Activated naive CD4-positive, alpha-beta T cell treated with anti-CD3 and anti-CD28 coated beads for 36 hours (primary cell): ENCODE results near the gene SLC25A41. TPM values are rescaled to one million over a fixed set of nuclear protein-coding genes. Genes with fewer than 3 reads are reported as not detected.
"Not testable (repeated sequence)": the region's sequence is repeated elsewhere in the genome, so short reads cannot be mapped to it uniquely, and the experiment has no call there.

Experiments
- CTCF ChIA-PET: fragments of 350-600 bp; sonication (Branson Sonifier 250); formaldehyde crosslinking; loops from one replicate; lab custom pipeline; 2021; ENCODE audit warnings: antibody characterized with exemption; lab: Charles Lee
- DNase-seq: peaks from one replicate; pipeline ENCODE4 v3.0.0-alpha.2; 2020
- H3K27ac Mint-ChIP-seq: one replicate; pipeline ENCODE4 v1.8.0; 2021; ENCODE audit warnings: mild to moderate bottlenecking, mixed read lengths
- H3K27me3 Mint-ChIP-seq: one replicate; pipeline ENCODE4 v1.8.0; 2021; ENCODE audit warnings: low read depth, mixed read lengths
- H3K36me3 Mint-ChIP-seq: one replicate; pipeline ENCODE4 v1.8.0; 2021; ENCODE audit warnings: low read depth, mixed read lengths
- H3K4me1 Mint-ChIP-seq: one replicate; pipeline ENCODE4 v1.8.0; 2021; ENCODE audit warnings: low read depth, mixed read lengths
- H3K4me3 Mint-ChIP-seq: one replicate; pipeline ENCODE4 v1.8.0; 2021; ENCODE audit warnings: mild to moderate bottlenecking, moderate library complexity, mixed read lengths
- H3K9me3 Mint-ChIP-seq: one replicate; pipeline ENCODE4 v1.8.0; 2021; ENCODE audit warnings: mixed read lengths
- intact Hi-C: fragments of 100-400 bp; cut with micrococcal nuclease; formaldehyde crosslinking; loops from one replicate; pipeline ENCODE4 v1.15.1; 2023
- total RNA-seq, 2 experiments: library from RNA; stranded (reverse); gene quantifications; one replicate each; pipeline ENCODE4 v1.2.3, GENCODE V29; 2021

SLC25A41 gene
- total RNA-seq, 2 experiments from 2014 or later = not detected

- Mint-ChIP-seq H3K27ac (no peak overlapping the region), H3K27me3 (no peaks in the 10 kb centered on the region), H3K4me1 (no peaks in the 10 kb centered on the region), H3K9me3 (no peaks in the 10 kb centered on the region), H3K4me3 (no peak overlapping the region), H3K36me3 (peaks cover 4% of the 10 kb centered on the region)
- DNase-seq = no peak
- CTCF ChIA-PET = interaction anchor here (0.7 kb wide), 1 partner anchor 124 kb away, joined by 4 read pairs; no protein-coding TSS in a partner anchor
- intact Hi-C loops = no loop called here
These were observed 24.2 kb downstream of the SLC25A41 start for GRCh38 chr19:6409346-6409745.

GRCh38 chr19:6406401-6406800, 27.2 kb downstream of the SLC25A41 start:
- Mint-ChIP-seq H3K4me3 (no peak overlapping the region), H3K9me3 (no peaks in the 10 kb centered on the region), H3K27ac (no peak overlapping the region), H3K36me3 (no peaks in the 10 kb centered on the region), H3K4me1 (no peaks in the 10 kb centered on the region), H3K27me3 (no peaks in the 10 kb centered on the region)
- CTCF ChIA-PET = no interaction called here
- intact Hi-C loops = no loop called here
- DNase-seq = no peak

- CTCF ChIA-PET = no interaction called here
- H3K4me3 Mint-ChIP-seq = no peak overlapping the region
- no peaks in the 10 kb centered on the region for H3K4me1 Mint-ChIP-seq
- H3K9me3 Mint-ChIP-seq = no peaks in the 10 kb centered on the region
- H3K27ac Mint-ChIP-seq = no peak overlapping the region
- no peaks in the 10 kb centered on the region for H3K27me3 Mint-ChIP-seq
- no peak for DNase-seq
- H3K36me3 Mint-ChIP-seq = no peaks in the 10 kb centered on the region
- intact Hi-C loops = no loop called here
These were observed 30.5 kb downstream of the SLC25A41 start for GRCh38 chr19:6402837-6403608.

- CTCF ChIA-PET = no interaction called here
- no peaks in the 10 kb centered on the region for H3K9me3 Mint-ChIP-seq
- peak overlapping the region; percentile 13 for H3K27ac Mint-ChIP-seq
- H3K4me3 Mint-ChIP-seq = no peak overlapping the region
- H3K27me3 Mint-ChIP-seq = no peaks in the 10 kb centered on the region
- H3K36me3 Mint-ChIP-seq = no peaks in the 10 kb centered on the region
- intact Hi-C loops = no loop called here
- no peaks in the 10 kb centered on the region for H3K4me1 Mint-ChIP-seq
- DNase-seq = no peak
These were observed 31.5 kb downstream of the SLC25A41 start for GRCh38 chr19:6402058-6402457.

- intact Hi-C loops, DNase-seq, H3K4me3 Mint-ChIP-seq, H3K36me3 Mint-ChIP-seq, H3K27ac Mint-ChIP-seq, H3K27me3 Mint-ChIP-seq, CTCF ChIA-PET, H3K9me3 Mint-ChIP-seq, H3K4me1 Mint-ChIP-seq: not testable (repeated sequence)
These were observed 33.3 kb downstream of the SLC25A41 start for GRCh38 chr19:6400062-6400944.

GRCh38 chr19:6396305-6396704, 37.3 kb downstream of the SLC25A41 start:
- CTCF ChIA-PET = no interaction called here
- intact Hi-C loops = no loop called here
- DNase-seq = no peak
- H3K27ac Mint-ChIP-seq = no peak overlapping the region
- H3K27me3 Mint-ChIP-seq = no peaks in the 10 kb centered on the region
- no peaks in the 10 kb centered on the region for H3K9me3 Mint-ChIP-seq
- peaks cover 6% of the 10 kb centered on the region for H3K36me3 Mint-ChIP-seq
- no peak overlapping the region for H3K4me3 Mint-ChIP-seq
- peaks cover 13% of the 10 kb centered on the region for H3K4me1 Mint-ChIP-seq

- CTCF ChIA-PET = interaction anchor here (0.6 to 0.7 kb wide), 2 partner anchors 280 to 446 kb away, joined by 3 to 4 read pairs; no protein-coding TSS in a partner anchor
- H3K9me3 Mint-ChIP-seq = no peaks in the 10 kb centered on the region
- H3K27ac Mint-ChIP-seq = peak overlapping the region; percentile 61
- no peaks in the 10 kb centered on the region for H3K27me3 Mint-ChIP-seq
- intact Hi-C loops = no loop called here
- DNase-seq = no peak
- peak overlapping the region; percentile 53 for H3K4me3 Mint-ChIP-seq
- peaks cover 10% of the 10 kb centered on the region for H3K36me3 Mint-ChIP-seq
- H3K4me1 Mint-ChIP-seq = peaks cover 16% of the 10 kb centered on the region
These were observed 38.7 kb downstream of the SLC25A41 start for GRCh38 chr19:6394831-6395230.

- Mint-ChIP-seq H3K36me3 (peaks cover 13% of the 10 kb centered on the region), H3K4me1 (peaks cover 16% of the 10 kb centered on the region), H3K27me3 (no peaks in the 10 kb centered on the region), H3K9me3 (no peaks in the 10 kb centered on the region), H3K27ac (peak overlapping the region; percentile 92), H3K4me3 (peak overlapping the region; percentile 88)
- CTCF ChIA-PET = no interaction called here
- DNase-seq = peak; percentile 89
- intact Hi-C loops = loop anchor here (1.0 kb wide), 5 partner anchors 21 to 343 kb away; partner anchors contain the start of genes CLPP and GPR108
These were observed 39.6 kb downstream of the SLC25A41 start for GRCh38 chr19:6393983-6394412.

GRCh38 chr19:6393074-6393982, 40.2 kb downstream of the SLC25A41 start, which contains the start of gene GTF2F1:
TSS of gene GTF2F1 (minus strand) at chr19:6393164. CDS start at chr19:6392995, 169 bp downstream.
- H3K27me3 Mint-ChIP-seq = no peaks in the 10 kb centered on the region

GRCh38 chr19:6392221-6393073, 41.1 kb downstream of the SLC25A41 start:
- no peak for DNase-seq
- Mint-ChIP-seq H3K4me3 (peak overlapping the region; percentile 88), H3K4me1 (peaks cover 16% of the 10 kb centered on the region), H3K27me3 (no peaks in the 10 kb centered on the region), H3K9me3 (no peaks in the 10 kb centered on the region), H3K27ac (peak overlapping the region; percentile 92), H3K36me3 (peaks cover 23% of the 10 kb centered on the region)
- intact Hi-C loops = loop anchor here (1.0 kb wide), 5 partner anchors 19 to 345 kb away; partner anchors contain the start of genes CLPP and GPR108
- CTCF ChIA-PET = interaction anchor here (0.6 kb wide), 1 partner anchor 69 kb away, joined by 3 read pairs; no protein-coding TSS in a partner anchor

More at GRCh38 chr19:6393074-6393982, 40.2 kb downstream of the SLC25A41 start, which contains the start of gene GTF2F1:
- CTCF ChIA-PET = interaction anchor here (0.6 kb wide), 1 partner anchor 69 kb away, joined by 3 read pairs; no protein-coding TSS in a partner anchor
- H3K4me3 Mint-ChIP-seq = peak within 1 kb of the TSS; percentile 88
- peak; percentile 95 for DNase-seq
- no peaks in the 10 kb centered on the region for H3K9me3 Mint-ChIP-seq
- peaks cover 16% of the 10 kb centered on the region for H3K4me1 Mint-ChIP-seq
- H3K36me3 Mint-ChIP-seq = peaks cover 17% of the 10 kb centered on the region
- H3K27ac Mint-ChIP-seq = peak within 1 kb of the TSS; percentile 92
- intact Hi-C loops = loop anchor here (1.0 kb wide), 5 partner anchors 20 to 344 kb away; partner anchors contain the start of genes CLPP and GPR108

GRCh38 chr19:6387372-6387771, 46.2 kb downstream of the SLC25A41 start:
- no peak overlapping the region for H3K4me3 Mint-ChIP-seq
- no peaks in the 10 kb centered on the region for H3K9me3 Mint-ChIP-seq
- no peak for DNase-seq
- intact Hi-C loops = no loop called here
- CTCF ChIA-PET = no interaction called here
- no peaks in the 10 kb centered on the region for H3K27me3 Mint-ChIP-seq
- H3K27ac Mint-ChIP-seq = no peak overlapping the region
- H3K36me3 Mint-ChIP-seq = peaks cover 42% of the 10 kb centered on the region
- H3K4me1 Mint-ChIP-seq = peaks cover 12% of the 10 kb centered on the region
